ENCODE data around the gene GSTM5. TPM values are rescaled to one million over a fixed set of nuclear protein-coding genes. Genes with fewer than 3 reads are reported as not detected.
"Not testable (repeated sequence)": the region's sequence is repeated elsewhere in the genome, so short reads cannot be mapped to it uniquely, and the experiment has no call there.

GSTM5 gene
- 10 to 100 TPM; 29.0 to 60.4 (median 38.6) TPM for polyA plus RNA-seq (ENCODE audit: insufficient read length in 3 of 3)

DNA sequence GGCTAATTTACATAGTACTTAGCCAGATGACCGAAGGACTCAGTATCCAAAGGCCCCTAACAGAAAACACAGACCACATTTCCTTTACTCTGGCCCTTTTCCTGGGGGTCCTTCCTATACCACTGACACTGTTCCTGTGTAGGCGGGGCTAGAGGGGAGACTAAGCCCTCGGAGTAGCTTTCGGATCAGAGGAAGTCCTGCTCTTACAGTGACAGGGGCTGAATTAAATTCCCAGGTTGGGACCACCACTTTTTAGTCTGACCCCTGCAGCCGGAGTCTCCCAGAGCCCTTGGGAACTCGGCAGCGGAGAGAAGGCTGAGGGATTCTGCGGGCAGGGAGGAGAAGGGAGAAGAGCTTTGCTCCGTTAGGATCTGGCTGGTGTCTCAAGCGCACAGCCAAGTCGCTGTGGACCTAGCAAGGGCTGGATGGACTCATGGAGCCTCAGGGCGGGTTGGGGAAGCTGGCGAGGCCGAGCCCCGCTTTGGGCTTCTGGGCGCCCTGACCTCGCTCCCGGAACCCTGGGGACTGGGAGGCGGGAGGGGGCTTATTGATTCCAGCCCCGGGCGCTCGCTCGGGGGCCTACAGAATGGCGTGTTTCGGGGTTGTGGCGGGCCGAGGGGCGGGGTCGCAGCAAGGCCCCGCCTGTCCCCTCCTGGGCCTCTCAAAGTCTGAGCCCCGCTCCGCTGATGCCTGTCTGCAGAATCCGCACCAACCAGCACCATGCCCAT, at the start of gene GSTM5:
Gene GSTM5, plus strand, starts transcription at position 659 of the 728 bp plus-strand sequence. Its CDS starts 62 bp downstream, at position 721.
- DNase-seq (ENCODE audit: low read depth in 3 of 3, low spot score in 2 of 3): not testable (repeated sequence)

DNA sequence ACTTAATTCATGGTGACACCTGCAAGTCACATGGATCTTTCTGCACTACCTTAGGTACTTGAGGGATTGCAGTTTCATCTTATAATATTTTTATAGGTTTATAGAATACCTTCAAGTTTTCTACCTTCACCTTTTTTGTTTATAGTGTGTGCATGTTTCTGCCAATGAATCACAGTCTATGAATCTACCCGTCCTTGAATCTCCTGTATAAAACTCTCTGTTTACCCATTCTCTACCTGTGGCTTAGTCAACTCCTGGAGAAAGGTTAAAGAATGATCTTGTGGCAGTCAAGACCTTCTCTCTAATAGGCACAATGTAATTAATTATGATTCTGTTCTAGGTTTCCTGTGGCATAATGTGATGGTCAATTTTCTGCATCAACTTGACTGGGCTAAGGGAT, 47.4 kb upstream of the GSTM5 start:
- no peak for DNase-seq (ENCODE audit: low read depth in 3 of 3, low spot score in 2 of 3)

DNA sequence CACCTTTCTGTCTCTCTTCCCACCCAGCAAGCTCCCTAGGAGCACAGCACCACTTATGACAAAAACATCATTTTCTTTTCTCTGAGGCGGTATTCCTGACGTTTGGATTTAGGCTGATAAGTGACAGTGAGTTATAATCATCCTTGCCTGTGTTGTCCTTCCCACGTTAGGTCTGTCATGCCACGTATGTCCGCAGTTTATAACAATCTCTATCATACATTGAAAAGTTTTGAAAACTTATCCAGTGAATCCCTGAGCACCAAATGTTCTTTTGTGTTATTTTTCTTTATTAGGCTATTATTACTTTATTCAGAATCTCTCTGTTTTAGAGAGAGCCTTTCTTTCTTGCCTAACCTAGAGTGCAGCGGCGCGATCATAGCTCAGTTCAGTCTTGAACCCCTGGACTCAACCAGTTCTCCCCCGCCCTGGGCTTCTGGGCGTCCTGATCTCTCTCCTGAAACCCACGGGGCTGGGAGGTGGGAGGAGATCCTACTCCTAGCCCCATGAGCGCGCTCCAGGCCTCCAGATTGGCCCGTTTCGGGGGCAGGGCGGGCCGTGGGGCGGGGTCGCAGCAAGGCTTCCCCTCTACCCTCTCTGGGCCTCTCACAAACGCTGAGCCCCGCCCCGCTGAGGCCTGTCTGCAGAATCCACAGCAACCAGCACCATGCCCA, 44.5 kb upstream of the GSTM5 start, which contains the start of gene GSTM2:
Gene GSTM2, plus strand, starts transcription at position 606 of the 671 bp plus-strand sequence. Its CDS starts 59 bp downstream, at position 665.
- DNase-seq (ENCODE audit: low read depth in 3 of 3, low spot score in 2 of 3): peak in 1 of 3 donors; percentile 86

DNA sequence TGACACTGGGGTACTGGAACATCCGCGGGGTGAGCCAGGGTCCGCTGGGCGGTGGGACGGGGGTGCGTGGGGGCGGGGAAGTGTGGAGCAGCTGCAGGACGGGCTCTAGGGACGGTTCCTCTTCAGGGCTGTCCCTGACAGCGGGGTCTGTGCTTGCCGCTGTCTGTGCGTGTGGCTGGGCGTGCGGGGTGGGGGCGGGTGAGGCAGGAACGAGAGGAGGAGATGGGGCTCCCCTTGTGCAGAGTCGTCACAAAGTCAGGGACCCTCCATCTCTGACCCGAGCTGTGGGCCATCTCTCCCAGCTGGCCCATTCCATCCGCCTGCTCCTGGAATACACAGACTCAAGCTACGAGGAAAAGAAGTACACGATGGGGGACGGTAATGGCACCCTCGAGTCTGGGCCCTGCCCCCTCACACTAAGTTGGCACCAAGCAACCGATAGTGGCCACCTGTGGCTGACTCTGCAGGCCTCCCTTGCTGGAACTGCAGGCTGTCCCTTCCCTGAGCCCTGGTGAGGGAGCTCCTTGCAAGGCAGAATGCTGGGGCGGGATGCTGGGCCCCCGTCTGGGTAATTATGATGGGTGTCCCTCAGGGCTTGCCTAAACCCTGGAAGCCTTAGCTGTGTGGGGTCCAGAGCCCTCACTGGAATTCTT, 43.8 kb upstream of the GSTM5 start:
- DNase-seq (ENCODE audit: low read depth in 3 of 3, low spot score in 2 of 3): no peak

DNA sequence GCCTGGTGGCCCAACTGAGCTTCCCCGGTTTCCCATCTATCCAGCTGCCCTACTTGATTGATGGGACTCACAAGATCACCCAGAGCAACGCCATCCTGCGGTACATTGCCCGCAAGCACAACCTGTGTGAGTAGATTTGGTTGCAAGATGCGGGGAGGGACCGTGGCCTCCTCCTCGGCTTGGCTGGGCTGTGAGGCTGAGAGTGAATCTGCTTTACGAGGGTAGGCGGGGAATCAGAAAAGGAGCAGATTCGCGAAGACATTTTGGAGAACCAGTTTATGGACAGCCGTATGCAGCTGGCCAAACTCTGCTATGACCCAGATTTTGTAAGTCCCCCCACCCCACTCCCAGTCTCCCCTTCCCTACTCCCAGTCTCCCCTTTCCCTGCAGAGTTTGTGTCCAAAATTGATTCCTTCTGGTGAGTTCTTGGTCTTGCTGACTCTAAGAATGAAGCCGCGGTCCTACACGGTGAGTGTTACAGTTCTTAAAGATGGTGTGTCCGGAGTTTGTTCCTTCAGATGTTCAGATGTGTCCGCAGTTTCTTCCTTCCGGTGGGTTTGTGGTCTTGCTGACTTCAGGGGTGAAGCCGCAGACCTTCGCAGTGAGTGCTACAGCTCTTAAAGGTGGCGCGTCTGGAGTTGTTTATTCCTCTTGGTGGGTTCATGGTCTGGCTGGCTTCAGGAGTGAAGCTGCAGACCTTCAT, 42.7 kb upstream of the GSTM5 start:
- no peak for DNase-seq (ENCODE audit: low read depth in 3 of 3, low spot score in 2 of 3)

GRCh38 chr1:109669949-109670302, 42.1 kb upstream of the GSTM5 start:
- DNase-seq (ENCODE audit: low read depth in 3 of 3, low spot score in 2 of 3): not testable (repeated sequence)

DNA sequence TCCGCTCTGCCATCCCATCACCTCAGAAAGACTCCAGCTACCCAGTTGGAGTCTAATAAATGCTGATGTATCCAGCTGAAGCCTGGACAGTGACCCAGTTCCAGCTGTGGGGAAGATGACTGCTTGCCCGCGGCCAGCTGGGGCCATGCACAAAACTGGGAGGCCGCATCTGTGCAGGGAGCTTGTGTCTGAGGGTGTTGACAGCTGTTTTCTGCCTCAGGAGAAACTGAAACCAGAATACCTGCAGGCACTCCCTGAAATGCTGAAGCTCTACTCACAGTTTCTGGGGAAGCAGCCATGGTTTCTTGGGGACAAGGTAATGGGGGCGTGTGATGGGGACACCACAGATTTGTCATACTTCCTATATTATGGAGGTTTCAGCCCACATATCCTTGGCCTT, 41.0 kb upstream of the GSTM5 start:
- DNase-seq (ENCODE audit: low read depth in 3 of 3, low spot score in 2 of 3): no peak

- not testable (repeated sequence) for DNase-seq (ENCODE audit: low read depth in 3 of 3, low spot score in 2 of 3)
Measured at GRCh38 chr1:109673861-109674260, 38.2 kb upstream of the GSTM5 start.

DNA sequence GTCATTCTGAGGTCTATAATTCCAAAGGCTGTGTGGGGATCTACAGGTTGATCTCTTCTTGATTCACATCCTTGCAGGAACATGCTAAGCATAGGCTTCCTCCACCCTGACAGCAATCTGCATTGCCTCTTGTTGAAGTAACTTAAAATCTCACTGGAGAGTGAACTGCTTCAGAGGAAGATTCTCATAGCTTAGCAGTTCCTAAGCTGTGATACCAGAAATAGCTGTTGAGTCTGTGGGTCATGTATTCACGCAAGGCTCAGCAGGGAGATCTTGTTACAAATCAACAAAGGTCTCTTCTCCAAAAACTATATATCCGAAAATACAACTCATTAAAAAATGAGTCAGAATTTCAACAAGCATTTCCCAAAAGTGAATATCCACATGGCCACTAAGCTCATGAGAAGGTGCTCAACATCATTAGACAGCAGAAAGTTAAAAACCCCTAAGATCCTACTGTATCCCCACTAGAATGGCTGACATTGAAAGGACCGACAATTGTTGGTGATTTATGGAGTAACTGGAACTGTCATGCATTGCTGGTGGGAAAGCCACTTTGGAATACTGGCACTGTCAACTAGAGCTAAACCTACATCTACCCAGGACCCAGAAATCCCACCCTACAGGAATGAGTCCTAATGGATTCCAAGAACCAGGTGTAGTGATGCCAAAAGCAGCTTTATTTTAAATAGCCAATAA, 35.2 kb upstream of the GSTM5 start:
- not testable (repeated sequence) for DNase-seq (ENCODE audit: low read depth in 3 of 3, low spot score in 2 of 3)

DNA sequence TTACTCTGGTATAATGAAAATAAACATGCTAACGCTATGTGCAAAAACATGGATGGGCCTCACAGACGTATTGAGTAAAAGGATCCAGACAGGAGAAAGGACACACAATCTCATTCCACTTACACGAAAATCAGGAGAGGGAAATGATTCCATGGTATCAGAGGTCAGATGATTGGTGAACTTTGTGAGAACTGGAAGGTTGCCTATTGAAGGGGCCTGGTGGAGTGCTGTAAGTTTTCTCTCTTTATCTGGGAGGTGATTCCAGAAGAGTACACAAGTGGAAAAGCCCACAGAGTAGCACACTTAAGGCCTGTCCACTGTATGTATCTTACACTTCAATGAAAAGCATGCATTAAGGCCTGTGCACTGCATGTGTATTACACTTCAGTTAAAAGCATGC, 34.6 kb upstream of the GSTM5 start:
- no peak for DNase-seq (ENCODE audit: low read depth in 3 of 3, low spot score in 2 of 3)

DNA sequence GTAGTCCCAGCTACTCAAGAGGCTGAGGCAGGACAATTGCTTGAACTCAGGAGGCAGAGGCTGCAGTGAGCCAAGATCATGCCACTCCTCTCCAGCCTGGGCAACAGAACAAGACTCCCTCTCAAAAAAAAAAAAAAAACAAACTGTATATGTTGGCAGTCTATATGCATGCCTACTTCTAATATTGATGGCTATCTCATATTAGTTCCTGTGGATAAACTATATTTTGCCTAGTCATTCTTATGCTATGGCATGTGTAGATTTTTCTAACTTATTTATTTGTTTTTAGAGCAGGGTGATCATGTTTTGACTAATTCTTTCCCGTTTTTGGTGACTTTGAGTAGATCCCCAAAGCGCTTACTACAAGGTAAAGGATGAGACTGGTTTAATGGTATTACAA, 33.4 kb upstream of the GSTM5 start:
- not testable (repeated sequence) for DNase-seq (ENCODE audit: low read depth in 3 of 3, low spot score in 2 of 3)

- not testable (repeated sequence) for DNase-seq (ENCODE audit: low read depth in 3 of 3, low spot score in 2 of 3)
Measured at GRCh38 chr1:109684777-109685176, 27.3 kb upstream of the GSTM5 start.

- DNase-seq (ENCODE audit: low read depth in 3 of 3, low spot score in 2 of 3): not testable (repeated sequence)
Measured at GRCh38 chr1:109685399-109685798, 26.7 kb upstream of the GSTM5 start.

DNA sequence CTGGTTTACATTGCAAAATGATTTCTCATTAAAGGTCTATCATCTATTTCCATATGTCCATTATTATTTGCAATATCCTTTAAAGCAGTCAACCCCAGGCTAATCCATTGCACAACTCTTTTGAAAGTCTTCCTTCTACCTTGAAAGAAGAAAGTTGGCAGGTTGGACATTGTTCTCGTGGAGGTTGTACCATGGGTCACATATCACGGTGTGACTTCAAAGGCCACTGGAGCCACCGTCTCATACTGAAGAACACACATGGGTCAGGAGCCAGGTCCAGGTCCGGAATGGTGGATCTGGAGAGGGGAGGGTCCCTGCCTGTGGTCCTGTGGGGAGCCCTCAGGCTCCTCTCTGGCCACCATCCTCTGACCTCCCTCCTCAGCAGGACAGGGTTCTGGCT, 26.2 kb upstream of the GSTM5 start:
- not testable (repeated sequence) for DNase-seq (ENCODE audit: low read depth in 3 of 3, low spot score in 2 of 3)

DNA sequence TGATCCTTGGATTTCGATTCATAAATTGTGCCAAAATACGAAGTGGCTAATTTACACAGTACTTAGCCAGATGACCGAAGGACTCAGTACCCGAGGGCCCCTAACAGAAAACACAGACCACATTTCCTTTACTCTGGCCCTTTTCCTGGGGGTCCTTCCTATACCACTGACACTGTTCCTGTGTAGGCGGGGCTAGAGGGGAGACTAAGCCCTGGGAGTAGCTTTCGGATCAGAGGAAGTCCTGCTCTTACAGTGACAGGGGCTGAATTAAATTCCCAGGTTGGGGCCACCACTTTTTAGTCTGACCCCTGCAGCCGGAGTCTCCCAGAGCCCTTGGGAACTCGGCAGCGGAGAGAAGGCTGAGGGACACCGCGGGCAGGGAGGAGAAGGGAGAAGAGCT, 24.9 kb upstream of the GSTM5 start:
- not testable (repeated sequence) for DNase-seq (ENCODE audit: low read depth in 3 of 3, low spot score in 2 of 3)

GRCh38 chr1:109687641-109688499, 24.2 kb upstream of the GSTM5 start, which contains the start of gene GSTM1:
Gene GSTM1, plus strand, starts transcription at chr1:109687817. Its CDS starts 57 bp downstream, at chr1:109687874.
- no peak for DNase-seq (ENCODE audit: low read depth in 3 of 3, low spot score in 2 of 3)

- DNase-seq (ENCODE audit: low read depth in 3 of 3, low spot score in 2 of 3): no peak
Measured at GRCh38 chr1:109689844-109690405, 22.1 kb upstream of the GSTM5 start.

DNA sequence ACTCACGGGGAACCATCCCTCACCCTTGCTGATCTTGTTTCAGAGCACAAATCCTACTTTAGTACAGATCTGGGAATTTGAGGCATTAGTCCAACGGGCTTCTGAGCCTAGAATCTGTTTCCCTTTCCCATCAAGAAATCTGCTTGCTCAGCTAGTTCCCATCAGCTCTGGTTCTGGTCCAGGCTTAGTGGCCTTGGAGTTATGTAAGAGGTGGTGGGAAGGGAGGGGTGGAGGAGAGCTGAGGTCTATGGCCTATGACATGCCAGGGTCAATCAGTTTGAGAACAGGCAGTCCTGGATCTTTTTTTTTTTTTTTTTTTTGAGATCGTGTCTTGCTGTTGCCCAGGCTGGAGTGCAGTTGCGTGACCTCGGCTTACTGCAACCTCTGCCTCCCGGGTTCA, 20.3 kb upstream of the GSTM5 start:
- DNase-seq (ENCODE audit: low read depth in 3 of 3, low spot score in 2 of 3): no peak

GRCh38 chr1:109694400-109694799, 17.7 kb upstream of the GSTM5 start:
- DNase-seq (ENCODE audit: low read depth in 3 of 3, low spot score in 2 of 3): not testable (repeated sequence)
